MM.1S (cell line): ENCODE data around the gene SLC13A4.
"Not testable (repeated sequence)": the region's sequence is repeated elsewhere in the genome, so short reads cannot be mapped to it uniquely, and the experiment has no call there.

Experiments used
- DNase-seq: peaks from one replicate; pipeline ENCODE4 v3.0.0-alpha.2; 2015
- H2AFZ ChIP-seq: fragments of 300-600 bp; sonication (generic); 2 replicates; pipeline ENCODE4 v1.6.0; 2016; ENCODE audit warnings: antibody characterized with exemption, low read length
- H3F3A ChIP-seq: fragments of 300-600 bp; sonication (generic); 2 replicates; pipeline ENCODE4 v1.6.1; 2016; ENCODE audit warnings: mild to moderate bottlenecking, antibody characterized with exemption, low read length, moderate library complexity, mixed read lengths; ENCODE audit not compliant: insufficient read depth
- H3K27ac ChIP-seq: fragments of 300-600 bp; sonication (generic); 2 replicates; pipeline ENCODE4 v1.5.1; 2016; ENCODE audit warnings: mild to moderate bottlenecking, low read length
- H3K27me3 ChIP-seq: fragments of 300-600 bp; sonication (generic); replicated peaks from 2 replicates; pipeline ENCODE4 v1.6.0; 2016; ENCODE audit warnings: low read length; ENCODE audit not compliant: insufficient read depth
- H3K36me3 ChIP-seq: fragments of 300-600 bp; sonication (generic); replicated peaks from 2 replicates; pipeline ENCODE4 v1.6.1; 2016; ENCODE audit warnings: mild to moderate bottlenecking, low read length, mixed read lengths; ENCODE audit not compliant: insufficient read depth
- H3K4me1 ChIP-seq: fragments of 300-600 bp; sonication (generic); 2 replicates; pipeline ENCODE4 v1.6.1; 2016; ENCODE audit warnings: low read length, mixed read lengths
- H3K4me2 ChIP-seq: fragments of 300-600 bp; sonication (generic); 2 replicates; pipeline ENCODE4 v1.6.0; 2016; ENCODE audit warnings: low read depth, low read length
- H3K4me3 ChIP-seq: fragments of 300-600 bp; sonication (generic); 2 replicates; pipeline ENCODE4 v1.5.1; 2016; ENCODE audit warnings: low read length, mixed read lengths
- H3K79me2 ChIP-seq: fragments of 300-600 bp; sonication (generic); 2 replicates; pipeline ENCODE4 v1.6.1; 2016; ENCODE audit warnings: mixed run types, low read length, mixed read lengths
- H3K9ac ChIP-seq: fragments of 300-600 bp; sonication (generic); 2 replicates; pipeline ENCODE4 v1.6.1; 2016; ENCODE audit warnings: low read length, mixed read lengths
- H3K9me2 ChIP-seq: fragments of 300-600 bp; sonication (generic); replicated peaks from 2 replicates; pipeline ENCODE4 v1.6.1; 2016; ENCODE audit warnings: mild to moderate bottlenecking, low read length, mixed read lengths; ENCODE audit not compliant: insufficient read depth
- H3K9me3 ChIP-seq: fragments of 300-600 bp; sonication (generic); replicated peaks from 2 replicates; pipeline ENCODE4 v1.6.1; 2016; ENCODE audit warnings: mild to moderate bottlenecking, low read length, mixed read lengths; ENCODE audit not compliant: insufficient read depth
- H4K20me1 ChIP-seq: fragments of 300-600 bp; sonication (generic); 2 replicates; pipeline ENCODE4 v1.6.1; 2016; ENCODE audit warnings: mild to moderate bottlenecking, low read length, moderate library complexity, mixed read lengths; ENCODE audit not compliant: insufficient read depth
- EZH2 ChIP-seq: fragments of 300-600 bp; sonication (generic); optimal IDR thresholded peaks from 2 replicates; pipeline ENCODE3; 2017; ENCODE audit warnings: low read depth, mild to moderate bottlenecking, antibody characterized with exemption, low read length, mixed read lengths
- EZH2phosphoT487 ChIP-seq: fragments of 300-600 bp; sonication (generic); IDR thresholded peaks from 2 replicates; pipeline ENCODE4 v1.6.1; 2018; ENCODE audit warnings: antibody characterized with exemption, low read length
- TF ChIP-seq, protein P1 (sequence below): fragments of 300-600 bp; sonication (generic); IDR thresholded peaks from 2 replicates; pipeline ENCODE4 v1.5.1; 2016; ENCODE audit warnings: antibody characterized with exemption, low read length, mixed read lengths

Gene SLC13A4

DNA sequence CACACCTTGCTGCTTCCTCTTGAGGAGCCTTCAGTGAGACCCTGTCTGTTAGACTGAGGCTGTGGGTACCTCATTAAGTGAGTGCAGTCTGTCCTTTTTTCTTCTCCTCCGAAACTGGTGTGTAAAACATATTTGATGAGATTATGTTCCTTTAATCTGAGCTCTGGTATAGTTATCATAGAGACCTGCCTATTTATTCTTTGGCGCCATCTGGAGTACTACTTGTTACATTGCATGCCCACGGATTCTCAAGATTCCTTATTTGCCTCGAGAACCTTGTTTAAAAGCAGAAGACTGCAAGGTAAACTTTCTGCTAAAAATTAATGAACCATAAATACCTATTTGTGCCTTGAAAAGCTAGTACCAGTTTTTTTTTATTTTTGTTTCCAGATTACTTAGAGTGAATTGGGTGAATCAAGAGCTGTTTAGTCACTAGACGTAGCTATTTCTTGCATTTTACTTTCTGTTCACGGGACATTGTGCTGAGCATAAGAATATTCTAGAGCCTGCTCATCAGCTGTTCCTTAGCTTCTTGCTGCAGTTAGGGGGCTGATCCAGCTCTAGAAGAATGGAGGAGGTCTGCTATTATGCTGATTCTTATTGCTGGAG lies 82.6 kb downstream of the SLC13A4 start:
- H3K27ac ChIP-seq = no peak overlapping the region

DNA sequence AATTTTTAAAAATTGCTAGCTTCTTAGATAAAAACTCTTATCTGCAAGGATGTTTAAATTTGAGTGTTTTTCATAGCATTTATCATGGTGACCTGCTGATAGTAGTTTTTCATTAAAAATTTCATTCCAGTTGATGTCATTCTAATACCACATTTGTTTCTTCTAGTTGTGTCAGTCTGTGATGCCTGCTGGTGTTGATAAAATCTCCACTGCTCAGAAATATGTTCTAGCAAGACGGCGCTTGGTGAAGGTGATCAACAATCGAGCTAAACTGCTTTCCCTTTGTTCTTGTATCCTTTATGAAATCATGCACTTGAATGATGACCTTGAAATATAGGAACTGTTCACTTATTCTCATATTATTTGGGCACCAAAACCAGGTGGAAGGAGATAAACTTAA lies 83.3 kb downstream of the SLC13A4 start:
- Histone ChIP-seq H3K4me2 (no peak overlapping the region), H3K9ac (no peak overlapping the region), H3K4me1 (no peaks in the 10 kb centered on the region), H3K79me2 (no peaks in the 10 kb centered on the region), H3K27me3 (no peaks in the 10 kb centered on the region), H3K36me3 (peaks cover 18% of the 10 kb centered on the region), H3F3A (no peaks in the 10 kb centered on the region), H4K20me1 (no peaks in the 10 kb centered on the region), H3K9me2 (no peaks in the 10 kb centered on the region), H3K4me3 (no peak overlapping the region), H3K27ac (no peak overlapping the region), H2AFZ (no peak overlapping the region), H3K9me3 (no peaks in the 10 kb centered on the region)
- no peak for DNase-seq
- TF ChIP-seq, protein P1, sequence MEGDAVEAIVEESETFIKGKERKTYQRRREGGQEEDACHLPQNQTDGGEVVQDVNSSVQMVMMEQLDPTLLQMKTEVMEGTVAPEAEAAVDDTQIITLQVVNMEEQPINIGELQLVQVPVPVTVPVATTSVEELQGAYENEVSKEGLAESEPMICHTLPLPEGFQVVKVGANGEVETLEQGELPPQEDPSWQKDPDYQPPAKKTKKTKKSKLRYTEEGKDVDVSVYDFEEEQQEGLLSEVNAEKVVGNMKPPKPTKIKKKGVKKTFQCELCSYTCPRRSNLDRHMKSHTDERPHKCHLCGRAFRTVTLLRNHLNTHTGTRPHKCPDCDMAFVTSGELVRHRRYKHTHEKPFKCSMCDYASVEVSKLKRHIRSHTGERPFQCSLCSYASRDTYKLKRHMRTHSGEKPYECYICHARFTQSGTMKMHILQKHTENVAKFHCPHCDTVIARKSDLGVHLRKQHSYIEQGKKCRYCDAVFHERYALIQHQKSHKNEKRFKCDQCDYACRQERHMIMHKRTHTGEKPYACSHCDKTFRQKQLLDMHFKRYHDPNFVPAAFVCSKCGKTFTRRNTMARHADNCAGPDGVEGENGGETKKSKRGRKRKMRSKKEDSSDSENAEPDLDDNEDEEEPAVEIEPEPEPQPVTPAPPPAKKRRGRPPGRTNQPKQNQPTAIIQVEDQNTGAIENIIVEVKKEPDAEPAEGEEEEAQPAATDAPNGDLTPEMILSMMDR = no peak
- TF ChIP-seq EZH2 (no peak), EZH2phosphoT487 (no peak)

More for the DNA sequence above, 82.6 kb downstream of the SLC13A4 start:
- TF ChIP-seq EZH2phosphoT487 (no peak), EZH2 (no peak)
- TF ChIP-seq, protein P1 = peak; percentile 70
- no peaks in the 10 kb centered on the region for H4K20me1 ChIP-seq
- H3K9me3 ChIP-seq = no peaks in the 10 kb centered on the region
- H2AFZ ChIP-seq = no peak overlapping the region
- no peaks in the 10 kb centered on the region for H3K4me1 ChIP-seq
- H3K4me2 ChIP-seq = no peak overlapping the region
- H3K9ac ChIP-seq = no peak overlapping the region
- H3K4me3 ChIP-seq = no peak overlapping the region
- no peaks in the 10 kb centered on the region for H3K9me2 ChIP-seq
- H3K27me3 ChIP-seq = no peaks in the 10 kb centered on the region
- peaks cover 18% of the 10 kb centered on the region for H3K36me3 ChIP-seq
- H3F3A ChIP-seq = no peaks in the 10 kb centered on the region
- peak; percentile 56 for DNase-seq
- no peaks in the 10 kb centered on the region for H3K79me2 ChIP-seq

DNA sequence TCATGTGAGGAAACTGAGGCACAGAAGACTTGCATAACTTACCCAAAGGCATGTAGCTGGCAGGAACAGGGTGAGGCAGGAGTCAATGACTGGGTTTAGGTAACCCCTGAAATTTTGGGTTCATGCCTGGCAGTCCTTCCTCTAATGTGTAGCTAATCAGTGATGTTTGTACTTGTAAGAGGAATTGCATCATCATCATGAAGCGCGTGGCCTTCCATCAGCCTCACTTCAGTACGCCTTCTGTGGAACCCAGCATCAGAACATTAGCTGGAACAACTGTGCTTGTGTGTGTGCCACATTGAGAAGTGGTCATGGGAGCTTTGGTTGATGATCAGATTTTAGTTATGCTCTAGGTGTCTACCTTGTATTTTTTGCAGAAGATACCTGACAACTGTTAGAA lies 83.8 kb downstream of the SLC13A4 start:
- no peak for DNase-seq
- no peak overlapping the region for H3K4me2 ChIP-seq
- peaks cover 18% of the 10 kb centered on the region for H3K36me3 ChIP-seq
- H3F3A ChIP-seq = no peaks in the 10 kb centered on the region
- TF ChIP-seq EZH2 (no peak), EZH2phosphoT487 (no peak)
- TF ChIP-seq, protein P1 = no peak
- H3K9me3 ChIP-seq = no peaks in the 10 kb centered on the region
- no peaks in the 10 kb centered on the region for H3K79me2 ChIP-seq
- H4K20me1 ChIP-seq = no peaks in the 10 kb centered on the region
- H3K4me3 ChIP-seq = no peak overlapping the region
- no peak overlapping the region for H2AFZ ChIP-seq
- no peak overlapping the region for H3K27ac ChIP-seq
- no peaks in the 10 kb centered on the region for H3K9me2 ChIP-seq
- no peaks in the 10 kb centered on the region for H3K4me1 ChIP-seq
- no peak overlapping the region for H3K9ac ChIP-seq
- no peaks in the 10 kb centered on the region for H3K27me3 ChIP-seq

DNA sequence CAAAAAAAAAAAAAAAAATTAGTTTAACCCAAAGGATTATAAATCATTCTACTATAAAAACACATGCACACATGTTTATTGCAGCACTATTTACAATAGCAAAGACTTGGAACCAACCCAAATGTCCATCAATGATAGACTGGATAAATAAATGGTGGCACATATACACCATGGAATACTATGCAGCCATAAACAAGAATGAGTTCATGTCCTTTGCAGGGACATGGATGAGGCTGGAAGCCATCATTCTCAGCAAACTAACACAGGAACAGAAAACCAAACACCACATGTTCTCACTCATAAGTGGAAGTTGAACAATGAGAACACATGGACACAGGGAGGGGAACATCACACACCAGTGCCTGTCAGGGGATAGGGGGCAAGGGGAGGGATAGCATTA lies 88.3 kb downstream of the SLC13A4 start:
- H3K79me2 ChIP-seq, H3K4me3 ChIP-seq, H3K27me3 ChIP-seq, H3F3A ChIP-seq, H3K36me3 ChIP-seq, H3K9me3 ChIP-seq, H3K27ac ChIP-seq, H3K4me1 ChIP-seq, H3K9ac ChIP-seq, H2AFZ ChIP-seq, H4K20me1 ChIP-seq, H3K4me2 ChIP-seq, DNase-seq, H3K9me2 ChIP-seq: not testable (repeated sequence)
